Esophagus squamous epithelium (tissue), 5 donors: ENCODE data around the gene CIB2. TPM values are rescaled to one million over a fixed set of nuclear protein-coding genes. Genes with fewer than 3 reads are reported as not detected.

Source experiments
- DNase-seq: peaks from one replicate; lab custom pipeline; 2025; lab: John Stamatoyannopoulos, UW
- H3K27ac ChIP-seq, 4 donors: fragments of 200-600 bp; sonication (generic); one replicate each; pipeline ENCODE4 v1.5.1; 2016 to 2019; ENCODE audit warnings: mild to moderate bottlenecking in 1 of 4
- H3K27me3 ChIP-seq, 4 donors: fragments of 200-600 bp; sonication (generic); 1 replicate in 3 of 4; 2 replicates in 1 of 4; pipeline versions ENCODE4 v1.5.1 to v1.6.0; 2017 to 2021; ENCODE audit warnings: antibody characterized with exemption in 1 of 4
- H3K36me3 ChIP-seq, 3 donors: fragments of 200-600 bp; sonication (generic); one replicate each; pipeline ENCODE4 v1.5.1; 2016 to 2019
- H3K4me1 ChIP-seq, 3 donors: fragments of 200-600 bp; sonication (generic); one replicate each; pipeline ENCODE4 v1.5.1; 2017 to 2019
- H3K4me3 ChIP-seq, 4 donors: fragments of 200-600 bp; sonication (generic); 1 replicate in 3 of 4; 2 replicates in 1 of 4; pipeline ENCODE4 v1.5.1; 2016 to 2019; ENCODE audit warnings: mild to moderate bottlenecking in 2 of 4, moderate library complexity in 1 of 4
- H3K9me3 ChIP-seq, 3 donors: fragments of 200-600 bp; sonication (generic); one replicate each; pipeline ENCODE4 v1.5.1; 2016 to 2019
- POLR2A ChIP-seq, 4 donors: fragments of 450-650 bp; IDR thresholded peaks; one replicate each; pipeline ENCODE4 v1.6.1; 2017; ENCODE audit warnings: antibody characterized with exemption in 4 of 4, mild to moderate bottlenecking in 4 of 4, moderate library complexity in 3 of 4
- WGBS, 2 donors: methylation state at CpG; one replicate each; pipeline ENCODE4 v1.1.5; 2018; 5-methylcytosine and 5-hydroxymethylcytosine counted together
- intact Hi-C: fragments of 100-400 bp; cut with DNase I; formaldehyde crosslinking; loops from one replicate; pipeline ENCODE4 v1.15.0; 2022
- total RNA-seq, 4 donors: library from RNA; depleted of rRNA; stranded (reverse); fragments of >200 nt; gene quantifications; one replicate each; pipeline ENCODE4 v1.1.0, GENCODE V29; 2016
- TF ChIP-seq, protein P1 (sequence below), 6 experiments: fragments of 450-650 bp in 4 of 6; fragments of 200-600 bp in 2 of 6; sonication (generic) in 2 of 6; IDR thresholded peaks; one replicate each; pipeline ENCODE4 v1.5.1; 2016 to 2019; ENCODE audit warnings: antibody characterized with exemption in 6 of 6, mild to moderate bottlenecking in 4 of 6, moderate library complexity in 4 of 6
- donor health status: DM: yes; HTN: yes; CAD: no.

The CIB2 gene
- total RNA-seq, 4 donors from 2014 or later: 1.1 to 11.8 (median 1.5) TPM

DNA sequence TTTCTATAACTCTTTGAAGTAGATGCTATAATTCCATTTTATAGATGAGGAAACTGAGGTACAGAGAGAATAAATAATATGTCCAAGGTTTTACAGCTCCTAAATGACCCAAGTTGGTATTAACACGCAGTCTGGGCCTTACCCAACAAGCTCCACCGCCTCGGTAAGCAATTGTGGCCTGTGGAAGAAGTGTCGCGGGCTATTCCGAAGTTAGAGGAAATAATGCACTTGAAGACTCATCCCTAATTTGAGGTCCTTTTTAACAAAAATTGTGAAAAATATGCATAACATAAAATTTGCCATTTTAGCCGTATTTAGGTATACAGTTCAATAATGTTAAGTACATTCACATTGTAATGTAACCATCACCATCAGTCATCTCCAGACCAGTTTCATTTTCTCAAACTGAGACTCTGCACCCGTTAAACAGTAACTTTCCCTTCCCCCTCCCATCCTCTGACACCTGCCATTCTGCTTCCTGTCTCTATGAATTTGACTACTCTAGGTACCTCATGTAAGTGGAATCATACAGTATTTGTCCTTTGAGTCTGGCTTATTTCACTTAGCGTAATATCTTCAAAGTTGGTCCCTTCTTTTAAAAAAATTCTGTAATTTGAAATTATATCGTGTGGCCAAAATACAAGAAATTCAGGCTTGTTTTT lies 36.1 kb upstream of the CIB2 start:
- Histone ChIP-seq H3K4me1 (no peaks in the 10 kb centered on the region), H3K36me3 (peaks cover 12 to 100% (median 59%) of the 10 kb centered on the region in 3 donors), H3K27ac (no peak overlapping the region), H3K9me3 (peaks cover 0 to 7% (median 0%) of the 10 kb centered on the region in 3 donors), H3K4me3 (no peak overlapping the region), H3K27me3 (no peaks in the 10 kb centered on the region)
- TF ChIP-seq, protein P1, sequence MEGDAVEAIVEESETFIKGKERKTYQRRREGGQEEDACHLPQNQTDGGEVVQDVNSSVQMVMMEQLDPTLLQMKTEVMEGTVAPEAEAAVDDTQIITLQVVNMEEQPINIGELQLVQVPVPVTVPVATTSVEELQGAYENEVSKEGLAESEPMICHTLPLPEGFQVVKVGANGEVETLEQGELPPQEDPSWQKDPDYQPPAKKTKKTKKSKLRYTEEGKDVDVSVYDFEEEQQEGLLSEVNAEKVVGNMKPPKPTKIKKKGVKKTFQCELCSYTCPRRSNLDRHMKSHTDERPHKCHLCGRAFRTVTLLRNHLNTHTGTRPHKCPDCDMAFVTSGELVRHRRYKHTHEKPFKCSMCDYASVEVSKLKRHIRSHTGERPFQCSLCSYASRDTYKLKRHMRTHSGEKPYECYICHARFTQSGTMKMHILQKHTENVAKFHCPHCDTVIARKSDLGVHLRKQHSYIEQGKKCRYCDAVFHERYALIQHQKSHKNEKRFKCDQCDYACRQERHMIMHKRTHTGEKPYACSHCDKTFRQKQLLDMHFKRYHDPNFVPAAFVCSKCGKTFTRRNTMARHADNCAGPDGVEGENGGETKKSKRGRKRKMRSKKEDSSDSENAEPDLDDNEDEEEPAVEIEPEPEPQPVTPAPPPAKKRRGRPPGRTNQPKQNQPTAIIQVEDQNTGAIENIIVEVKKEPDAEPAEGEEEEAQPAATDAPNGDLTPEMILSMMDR (IDR thresholded peaks at IDR 0.05): no peak
- TF ChIP-seq POLR2A (IDR thresholded peaks at IDR 0.05): no peak
- intact Hi-C loops: no loop called here
- no peak for DNase-seq
- WGBS, 2 donors: 83 to 87% methylated on average over 10 of the region's 10 CpGs

DNA sequence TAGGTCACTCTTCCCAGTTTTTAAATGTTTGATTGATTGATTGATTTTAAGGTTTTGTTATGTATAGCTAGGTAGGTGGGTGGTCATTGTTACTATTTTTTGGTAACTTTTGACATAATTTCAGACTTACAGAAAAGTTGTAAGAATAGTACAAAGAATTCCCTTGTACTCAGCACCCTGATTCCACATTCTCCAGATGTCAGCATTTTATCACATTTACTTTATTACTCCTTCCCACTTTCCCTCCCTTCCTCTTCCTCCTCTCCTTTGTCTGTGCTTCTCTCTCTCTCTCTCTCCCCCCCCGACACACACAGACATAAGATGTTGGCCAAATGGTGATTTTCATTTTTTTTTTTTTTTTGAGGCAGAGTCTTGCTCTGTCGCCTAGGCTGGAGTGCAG lies 32.8 kb upstream of the CIB2 start:
- H3K4me1 ChIP-seq: no peaks in the 10 kb centered on the region
- H3K27ac ChIP-seq: no peak overlapping the region
- H3K36me3 ChIP-seq: peaks cover 20 to 100% (median 58%) of the 10 kb centered on the region in 3 donors
- TF ChIP-seq, protein P1 (IDR thresholded peaks at IDR 0.05): no peak
- TF ChIP-seq POLR2A (IDR thresholded peaks at IDR 0.05): no peak
- no peaks in the 10 kb centered on the region for H3K27me3 ChIP-seq
- H3K9me3 ChIP-seq: no peaks in the 10 kb centered on the region
- intact Hi-C loops: no loop called here
- no peak overlapping the region for H3K4me3 ChIP-seq
- 90 to 91% methylated on average over 2 of the region's 2 CpGs for WGBS, 2 donors
- DNase-seq: no peak

DNA sequence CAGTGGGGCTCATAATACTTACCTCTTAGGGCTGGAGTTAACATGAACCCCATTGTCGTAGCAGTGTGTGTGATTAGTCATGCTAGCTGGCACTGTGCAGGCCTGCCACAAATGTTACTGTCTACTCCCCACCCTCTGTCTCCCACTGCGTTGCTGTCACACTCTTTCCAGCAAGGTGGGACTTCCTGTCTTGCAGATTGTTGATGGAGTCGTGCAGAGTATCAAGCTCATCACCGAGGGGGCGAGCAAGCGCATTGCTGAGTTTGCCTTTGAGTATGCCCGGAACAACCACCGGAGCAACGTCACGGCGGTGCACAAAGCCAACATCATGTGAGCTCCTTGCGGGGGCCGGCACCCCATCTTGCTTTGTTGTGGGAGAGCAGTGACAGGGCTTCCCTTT lies 30.8 kb upstream of the CIB2 start:
- Histone ChIP-seq H3K9me3 (no peaks in the 10 kb centered on the region), H3K4me1 (peaks cover 0 to 3% (median 0%) of the 10 kb centered on the region in 3 donors), H3K36me3 (peaks cover 19 to 97% (median 46%) of the 10 kb centered on the region in 3 donors), H3K4me3 (no peak overlapping the region), H3K27ac (no peak overlapping the region), H3K27me3 (no peaks in the 10 kb centered on the region)
- DNase-seq: no peak
- TF ChIP-seq, protein P1 (IDR thresholded peaks at IDR 0.05): no peak
- no peak for TF ChIP-seq POLR2A (IDR thresholded peaks at IDR 0.05)
- 84 to 85% methylated on average over 9 to 13 of the region's 13 CpGs for WGBS, 2 donors
- intact Hi-C loops: no loop called here

DNA sequence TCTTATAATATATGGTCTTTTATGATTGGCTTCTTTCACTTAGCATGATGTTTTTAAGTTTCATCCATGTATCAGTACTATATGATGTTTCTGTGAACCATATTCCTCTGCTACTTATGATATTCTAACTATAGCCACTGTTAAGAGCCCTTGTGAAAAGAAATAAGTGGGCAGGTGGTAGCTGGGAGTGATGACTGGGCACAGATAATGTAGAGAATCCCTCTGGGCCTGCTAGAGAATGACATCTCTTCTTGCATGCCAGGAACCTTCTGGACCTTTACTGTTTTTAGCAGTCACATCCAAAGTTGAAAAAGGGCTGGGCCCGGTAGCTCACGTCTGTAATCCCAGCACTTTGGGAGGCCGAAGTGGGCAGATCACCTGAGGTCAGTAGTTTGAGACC lies 28.1 kb upstream of the CIB2 start:
- H3K4me1 ChIP-seq: peaks cover 9 to 27% (median 12%) of the 10 kb centered on the region in 3 donors
- intact Hi-C loops: no loop called here
- WGBS, 2 donors: 97 to 100% methylated on average over 1 to 3 of the region's 3 CpGs
- no peak for TF ChIP-seq POLR2A (IDR thresholded peaks at IDR 0.05)
- TF ChIP-seq, protein P1 (IDR thresholded peaks at IDR 0.05): no peak
- peaks cover 14 to 71% (median 20%) of the 10 kb centered on the region in 3 donors for H3K36me3 ChIP-seq
- no peaks in the 10 kb centered on the region for H3K9me3 ChIP-seq
- H3K4me3 ChIP-seq: no peak overlapping the region
- no peak overlapping the region for H3K27ac ChIP-seq
- DNase-seq: no peak
- no peaks in the 10 kb centered on the region for H3K27me3 ChIP-seq

DNA sequence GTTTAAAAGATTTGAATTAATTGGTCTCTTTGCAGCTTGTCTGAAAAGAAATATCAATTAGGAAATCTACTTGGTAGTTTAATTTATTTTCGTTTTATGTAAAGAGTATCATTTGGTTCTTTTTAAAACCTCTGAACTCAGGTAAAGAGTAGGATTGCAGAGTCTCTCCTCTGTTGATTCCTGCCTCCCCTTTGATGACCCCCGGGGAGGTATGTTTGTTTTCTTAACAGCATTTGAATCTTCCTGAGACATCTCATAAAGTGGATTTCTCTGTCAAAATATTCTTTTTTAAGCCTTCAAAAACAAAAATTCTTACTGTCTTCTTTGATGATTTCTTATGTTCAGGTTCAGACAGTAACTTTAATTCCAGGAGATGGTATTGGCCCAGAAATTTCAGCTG lies 26.0 kb upstream of the CIB2 start:
- Histone ChIP-seq H3K9me3 (no peaks in the 10 kb centered on the region), H3K27me3 (no peaks in the 10 kb centered on the region), H3K36me3 (peaks cover 14 to 49% (median 22%) of the 10 kb centered on the region in 3 donors), H3K4me3 (no peak overlapping the region), H3K27ac (no peak overlapping the region), H3K4me1 (peaks cover 9 to 35% (median 18%) of the 10 kb centered on the region in 3 donors)
- intact Hi-C loops: no loop called here
- WGBS, 2 donors: 27 to 39% methylated on average over 2 of the region's 2 CpGs
- no peak for DNase-seq
- TF ChIP-seq POLR2A (IDR thresholded peaks at IDR 0.05): no peak
- TF ChIP-seq, protein P1 (IDR thresholded peaks at IDR 0.05): no peak
